Peyer's patch (tissue), 4 donors: ENCODE results near the gene UBTF.

Experiments used
- POLR2A ChIP-seq, 2 donors: fragments of 450-650 bp; IDR thresholded peaks; one replicate each; pipeline ENCODE4 v1.5.1; 2017; ENCODE audit warnings: antibody characterized with exemption in 2 of 2, mild to moderate bottlenecking in 2 of 2, moderate library complexity in 2 of 2
- TF ChIP-seq, protein P1 (sequence below), 6 experiments: fragments of 450-650 bp in 4 of 6; fragments of 200-600 bp in 2 of 6; sonication (generic) in 1 of 6; IDR thresholded peaks; one replicate each; pipeline ENCODE4 v1.5.1; 2017 to 2019; ENCODE audit warnings: antibody characterized with exemption in 6 of 6, mild to moderate bottlenecking in 3 of 6, moderate library complexity in 1 of 6

DNA sequence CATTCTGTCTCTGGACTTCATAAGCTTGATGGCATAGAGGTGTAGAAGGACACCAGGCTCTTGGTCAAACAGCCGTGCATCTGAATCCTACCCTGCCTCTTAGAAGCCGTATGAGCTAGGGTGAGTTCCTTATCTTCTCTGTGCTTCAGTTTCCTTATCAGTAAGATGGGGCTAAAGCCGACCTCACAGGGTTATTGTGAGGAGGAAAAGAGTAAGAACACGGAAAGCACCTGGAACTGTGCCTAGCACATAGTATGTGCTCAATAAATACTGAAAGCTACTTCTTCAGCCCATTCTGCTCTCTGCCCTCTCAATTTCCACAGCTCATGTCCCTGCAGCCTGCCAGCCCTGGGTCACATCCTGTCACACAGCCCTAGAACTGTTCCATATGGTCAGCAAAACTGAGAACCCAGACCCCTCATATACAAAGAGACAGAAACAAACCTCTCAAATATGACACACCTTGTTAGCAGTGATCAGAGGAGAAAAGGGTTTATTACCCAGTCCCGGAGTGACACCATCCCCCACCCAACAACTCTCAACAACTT, 17.0 kb upstream of the UBTF start:
- TF ChIP-seq, protein P1, sequence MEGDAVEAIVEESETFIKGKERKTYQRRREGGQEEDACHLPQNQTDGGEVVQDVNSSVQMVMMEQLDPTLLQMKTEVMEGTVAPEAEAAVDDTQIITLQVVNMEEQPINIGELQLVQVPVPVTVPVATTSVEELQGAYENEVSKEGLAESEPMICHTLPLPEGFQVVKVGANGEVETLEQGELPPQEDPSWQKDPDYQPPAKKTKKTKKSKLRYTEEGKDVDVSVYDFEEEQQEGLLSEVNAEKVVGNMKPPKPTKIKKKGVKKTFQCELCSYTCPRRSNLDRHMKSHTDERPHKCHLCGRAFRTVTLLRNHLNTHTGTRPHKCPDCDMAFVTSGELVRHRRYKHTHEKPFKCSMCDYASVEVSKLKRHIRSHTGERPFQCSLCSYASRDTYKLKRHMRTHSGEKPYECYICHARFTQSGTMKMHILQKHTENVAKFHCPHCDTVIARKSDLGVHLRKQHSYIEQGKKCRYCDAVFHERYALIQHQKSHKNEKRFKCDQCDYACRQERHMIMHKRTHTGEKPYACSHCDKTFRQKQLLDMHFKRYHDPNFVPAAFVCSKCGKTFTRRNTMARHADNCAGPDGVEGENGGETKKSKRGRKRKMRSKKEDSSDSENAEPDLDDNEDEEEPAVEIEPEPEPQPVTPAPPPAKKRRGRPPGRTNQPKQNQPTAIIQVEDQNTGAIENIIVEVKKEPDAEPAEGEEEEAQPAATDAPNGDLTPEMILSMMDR (IDR thresholded peaks at IDR 0.05), result no peak
- TF ChIP-seq POLR2A (IDR thresholded peaks at IDR 0.05), result no peak
